ENCODE results near the gene ZNF785.

DNA sequence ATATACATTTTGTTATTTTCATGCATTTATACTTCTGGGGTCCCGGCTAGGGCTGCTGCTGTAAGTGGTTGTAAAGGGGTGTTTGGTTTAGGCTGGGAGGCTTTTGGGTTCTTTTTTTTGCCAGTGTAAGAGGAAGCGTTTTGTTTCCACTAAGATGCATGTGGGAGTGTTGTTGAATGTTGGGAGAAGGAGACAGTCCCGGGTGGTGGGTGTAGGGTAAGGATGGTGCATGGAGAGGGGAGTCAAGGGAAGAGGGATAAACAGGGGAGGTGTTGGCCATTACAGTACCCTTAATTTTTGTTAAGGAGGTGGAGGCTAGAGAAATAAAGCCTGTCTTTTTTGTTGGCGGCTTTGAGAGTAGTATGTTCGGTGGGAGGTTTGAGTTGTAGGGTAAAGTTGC lies 42.4 kb downstream of the ZNF785 start:
- TF ChIP-seq, protein P1, sequence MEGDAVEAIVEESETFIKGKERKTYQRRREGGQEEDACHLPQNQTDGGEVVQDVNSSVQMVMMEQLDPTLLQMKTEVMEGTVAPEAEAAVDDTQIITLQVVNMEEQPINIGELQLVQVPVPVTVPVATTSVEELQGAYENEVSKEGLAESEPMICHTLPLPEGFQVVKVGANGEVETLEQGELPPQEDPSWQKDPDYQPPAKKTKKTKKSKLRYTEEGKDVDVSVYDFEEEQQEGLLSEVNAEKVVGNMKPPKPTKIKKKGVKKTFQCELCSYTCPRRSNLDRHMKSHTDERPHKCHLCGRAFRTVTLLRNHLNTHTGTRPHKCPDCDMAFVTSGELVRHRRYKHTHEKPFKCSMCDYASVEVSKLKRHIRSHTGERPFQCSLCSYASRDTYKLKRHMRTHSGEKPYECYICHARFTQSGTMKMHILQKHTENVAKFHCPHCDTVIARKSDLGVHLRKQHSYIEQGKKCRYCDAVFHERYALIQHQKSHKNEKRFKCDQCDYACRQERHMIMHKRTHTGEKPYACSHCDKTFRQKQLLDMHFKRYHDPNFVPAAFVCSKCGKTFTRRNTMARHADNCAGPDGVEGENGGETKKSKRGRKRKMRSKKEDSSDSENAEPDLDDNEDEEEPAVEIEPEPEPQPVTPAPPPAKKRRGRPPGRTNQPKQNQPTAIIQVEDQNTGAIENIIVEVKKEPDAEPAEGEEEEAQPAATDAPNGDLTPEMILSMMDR (IDR thresholded peaks at IDR 0.05 in 4 of 5, conservative IDR thresholded peaks at IDR 0.05 in 1 of 5) = no peak
- no peak for TF ChIP-seq POLR2A (IDR thresholded peaks at IDR 0.05)
